ENCODE measurements around the gene CLCF1. TPM values are rescaled to one million over a fixed set of nuclear protein-coding genes. Genes with fewer than 3 reads are reported as not detected.

The CLCF1 gene
- total RNA-seq, 1 donor from 2014 or later: 6.9 TPM

DNA sequence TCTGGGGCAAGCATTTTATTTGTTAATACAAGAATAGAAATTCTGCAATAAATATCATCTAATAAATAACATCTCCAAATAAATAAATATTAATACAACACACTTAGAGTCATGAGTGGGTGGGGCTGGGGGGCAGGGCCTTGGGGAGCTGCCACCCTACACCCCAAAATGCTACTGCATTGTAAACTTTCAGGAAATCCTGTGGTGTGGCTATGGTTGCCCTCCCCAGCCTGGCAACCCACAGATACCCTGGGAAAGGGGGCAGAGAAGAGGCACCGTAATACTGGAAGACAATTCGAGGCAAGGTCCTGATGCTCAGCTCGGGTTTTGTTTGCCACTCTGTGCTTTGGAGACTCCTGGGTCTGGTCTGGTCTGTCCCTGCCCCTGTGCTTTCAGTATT is 9.2 kb downstream of the CLCF1 start:
- no peak for DNase-seq (ENCODE audit: extremely low read depth, low read depth, low spot score)

DNA sequence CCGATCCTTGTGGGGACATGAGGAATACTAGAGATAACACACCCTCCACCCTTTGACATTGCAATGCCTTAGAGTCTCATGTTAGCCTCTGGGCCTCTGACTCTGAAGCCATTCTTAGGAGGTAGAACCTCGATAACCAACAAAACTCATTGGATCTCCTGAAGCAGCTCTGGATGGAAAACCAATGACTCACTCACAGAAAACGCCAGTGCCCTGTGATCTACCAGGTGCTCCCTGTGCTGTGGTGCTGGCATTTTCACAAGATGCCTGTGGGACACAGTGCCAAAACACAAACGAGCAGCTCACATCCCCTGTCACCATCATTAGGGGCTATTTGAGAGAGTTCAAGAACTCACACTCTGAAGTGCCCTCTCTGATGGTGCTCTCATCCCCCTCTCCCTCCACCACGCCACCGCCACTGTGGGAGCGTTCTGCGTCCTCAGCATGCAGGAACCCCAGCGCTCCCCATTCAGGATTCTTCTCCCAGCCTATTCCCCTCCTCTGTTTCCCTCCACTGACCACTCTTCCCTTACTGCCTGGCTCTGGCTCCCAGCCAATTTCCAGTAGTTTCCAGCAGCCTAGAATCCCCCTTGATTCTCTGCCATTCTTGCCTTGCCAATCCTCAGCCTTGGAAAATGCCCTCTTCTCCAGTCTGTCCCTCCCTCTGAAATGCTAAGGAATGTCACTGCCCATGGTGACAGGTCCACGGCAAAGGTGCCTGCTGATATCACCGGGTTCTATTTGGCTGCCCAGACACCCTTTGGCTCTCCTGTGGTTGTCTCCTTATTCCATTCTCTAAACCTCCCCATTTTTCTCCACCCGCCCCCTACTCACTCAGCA is 15.3 kb downstream of the CLCF1 start:
- DNase-seq (ENCODE audit: extremely low read depth, low read depth, low spot score): no peak

- DNase-seq (ENCODE audit: extremely low read depth, low read depth, low spot score): no peak
Observed at GRCh38 chr11:67356864-67357561, 16.4 kb downstream of the CLCF1 start.

DNA sequence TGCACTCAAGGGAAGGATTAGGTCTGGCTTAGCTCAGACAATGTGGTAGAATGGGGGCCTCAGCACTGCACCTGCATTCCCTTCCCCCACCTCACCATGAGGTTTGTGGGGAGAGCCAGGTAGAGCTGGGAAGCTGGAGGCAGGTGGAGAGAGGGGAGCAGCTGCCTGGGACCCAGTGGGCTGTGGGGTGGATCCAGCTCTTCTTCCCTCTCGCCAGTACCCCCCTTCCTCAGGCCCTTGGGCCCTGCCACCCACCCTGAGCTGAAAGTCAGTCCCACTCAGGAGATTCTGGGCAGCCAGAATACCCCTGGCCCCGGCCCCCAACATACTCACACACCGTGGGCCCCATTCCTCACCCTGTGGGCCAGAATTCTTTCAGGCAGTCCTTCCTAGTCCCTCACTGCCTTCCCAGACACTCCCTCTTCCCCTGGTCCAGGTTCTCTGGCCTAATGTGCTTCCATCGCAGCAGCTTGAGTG is 17.0 kb downstream of the CLCF1 start:
- DNase-seq (ENCODE audit: extremely low read depth, low read depth, low spot score): no peak

GRCh38 chr11:67355794-67356386 is 17.5 kb downstream of the CLCF1 start:
- no peak for DNase-seq (ENCODE audit: extremely low read depth, low read depth, low spot score)

- DNase-seq (ENCODE audit: extremely low read depth, low read depth, low spot score): no peak
Observed at GRCh38 chr11:67355023-67355793, 18.2 kb downstream of the CLCF1 start.

GRCh38 chr11:67354075-67355022 is 19.0 kb downstream of the CLCF1 start:
- DNase-seq (ENCODE audit: extremely low read depth, low read depth, low spot score): no peak

DNA sequence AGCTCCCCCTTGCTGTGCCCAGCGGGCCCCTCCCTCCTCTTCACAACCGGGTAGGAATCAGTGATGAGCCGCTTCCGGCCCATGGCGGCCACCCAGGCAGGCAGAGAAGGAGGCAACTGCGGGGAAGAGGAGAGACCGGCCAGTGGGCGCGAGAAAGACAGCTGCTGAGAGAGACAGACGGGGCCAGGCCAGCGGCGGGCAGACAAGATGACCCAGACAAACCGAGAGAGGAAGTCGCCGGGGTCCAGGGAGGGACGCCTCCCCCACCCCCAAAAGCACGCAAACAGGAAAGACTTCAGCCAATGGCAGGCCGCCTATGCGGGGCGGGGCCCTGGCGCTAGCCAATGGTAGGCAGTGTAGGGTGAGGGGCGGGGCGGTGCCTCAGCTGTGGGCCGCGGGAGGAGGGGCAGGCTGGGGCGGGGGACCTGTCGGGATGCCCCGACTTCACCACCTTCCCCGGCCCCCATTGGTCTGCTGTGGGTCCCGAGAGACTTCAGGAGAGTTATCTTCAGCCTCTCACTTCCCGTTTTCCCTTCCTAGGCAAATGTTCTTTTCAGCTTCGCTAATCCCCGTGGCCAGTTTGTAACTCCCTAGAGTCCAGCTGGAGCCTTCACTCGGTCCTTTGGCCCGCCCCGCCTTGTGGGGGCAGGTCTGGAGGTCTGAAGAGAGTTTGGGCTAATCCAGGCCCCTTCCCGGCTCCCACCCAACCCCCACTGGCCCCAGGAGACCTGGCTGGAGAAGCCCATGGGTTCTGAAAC is 19.9 kb downstream of the CLCF1 start, which contains the start of gene POLD4:
POLD4 (minus strand) TSS at position 230 of the 758 bp plus-strand sequence; CDS start at position 83, 147 bp downstream.
- DNase-seq (ENCODE audit: extremely low read depth, low read depth, low spot score): no peak

DNA sequence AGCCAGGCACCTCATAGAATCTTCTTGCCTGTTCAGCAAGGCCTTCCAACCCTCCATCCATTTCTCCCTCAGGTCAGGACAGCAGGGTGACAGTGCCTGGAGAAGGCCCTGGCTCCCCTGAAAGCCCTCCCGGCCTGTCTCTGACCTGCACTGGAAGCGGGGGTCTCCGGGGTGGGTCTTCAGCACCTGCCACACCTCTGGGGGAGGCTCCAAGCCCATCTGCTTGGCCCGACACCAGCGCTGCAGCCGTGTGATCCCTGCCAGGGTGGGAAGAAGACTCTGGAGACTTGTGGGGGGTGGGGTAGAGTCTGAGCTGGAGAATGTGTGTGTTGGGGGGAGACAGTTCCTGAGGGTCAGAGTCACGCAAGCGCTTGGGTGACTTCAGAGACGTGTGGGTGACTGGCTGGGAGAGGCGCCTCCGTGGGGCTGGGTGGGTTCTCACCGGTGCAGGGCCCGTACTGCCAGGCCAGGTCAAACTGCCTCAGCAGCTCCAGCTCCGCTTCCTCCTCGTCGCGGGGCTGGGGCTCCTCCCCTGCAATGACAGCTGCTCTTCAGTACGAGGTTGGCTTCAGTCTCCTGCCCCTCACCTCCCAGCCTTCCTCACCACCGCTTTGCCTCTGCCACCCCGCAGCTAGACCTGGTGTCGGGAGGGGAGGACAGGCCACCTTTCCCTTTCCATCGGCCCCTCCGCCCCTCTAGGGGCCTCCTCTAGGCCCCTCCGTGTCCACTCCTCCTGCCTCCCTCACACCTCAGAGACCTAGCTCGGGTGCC is 20.7 kb downstream of the CLCF1 start:
- no peak for DNase-seq (ENCODE audit: extremely low read depth, low read depth, low spot score)

DNA sequence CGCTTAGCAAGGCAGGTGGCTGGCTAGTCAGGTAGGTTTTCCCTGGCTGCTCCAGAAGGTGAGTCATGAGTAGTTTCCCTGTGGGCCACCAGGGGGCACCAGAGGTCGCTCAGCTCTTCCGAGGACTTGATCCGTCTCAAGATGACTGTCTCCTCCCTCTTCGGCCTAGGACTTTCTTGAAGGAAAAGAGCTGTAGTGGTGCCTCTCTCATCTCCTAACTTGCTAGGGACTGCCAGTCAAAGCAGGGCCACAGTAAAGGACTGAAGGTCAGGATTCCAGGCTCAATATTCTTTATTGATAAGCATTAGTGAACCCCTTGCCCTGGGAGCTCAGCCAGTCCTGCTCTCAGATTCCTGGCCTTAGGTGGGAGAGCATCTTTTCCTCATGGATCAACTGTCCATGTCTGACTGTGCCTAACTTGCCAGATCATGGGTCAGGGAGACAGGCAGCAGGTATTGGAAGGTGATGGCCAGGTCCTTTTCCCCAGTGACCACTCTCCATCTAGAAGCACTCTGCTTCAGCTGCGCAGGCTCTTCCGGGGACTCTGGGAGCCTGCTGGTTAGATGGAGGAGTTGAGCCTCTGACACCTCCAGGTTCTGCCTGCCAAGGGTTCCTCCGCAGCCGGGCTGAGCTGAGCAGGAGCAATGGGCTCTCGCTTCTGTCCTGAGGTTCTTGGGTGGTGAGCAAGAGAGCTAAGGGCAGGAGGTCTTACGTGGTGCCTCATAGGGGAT is 22.0 kb downstream of the CLCF1 start:
- no peak for DNase-seq (ENCODE audit: extremely low read depth, low read depth, low spot score)

DNA sequence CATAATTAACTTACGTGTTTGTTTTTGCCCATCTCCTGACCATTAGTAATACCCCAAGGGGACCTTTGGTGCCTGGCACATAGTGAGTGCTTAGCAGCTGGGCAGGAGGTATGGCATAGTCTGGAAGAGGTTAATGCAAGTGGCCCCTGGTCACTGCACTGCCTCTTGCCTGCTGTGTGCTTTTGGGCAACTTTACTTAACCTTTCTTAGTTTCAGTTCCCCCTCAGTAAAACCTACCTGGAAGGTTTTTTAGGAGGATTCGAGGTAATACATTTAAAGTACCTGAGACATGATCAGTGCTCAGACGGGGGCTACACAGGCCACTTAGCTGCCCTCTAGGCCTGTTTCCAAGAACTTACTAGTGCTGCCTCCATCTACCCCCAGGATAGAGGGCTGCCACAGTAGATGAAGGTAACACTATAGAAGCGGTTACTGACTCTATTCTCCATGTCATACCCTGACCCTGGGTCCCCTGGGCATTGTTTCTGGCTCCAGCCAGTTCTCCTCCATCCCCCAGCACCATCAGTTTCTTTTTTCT is 23.4 kb downstream of the CLCF1 start:
- DNase-seq (ENCODE audit: extremely low read depth, low read depth, low spot score): no peak

DNA sequence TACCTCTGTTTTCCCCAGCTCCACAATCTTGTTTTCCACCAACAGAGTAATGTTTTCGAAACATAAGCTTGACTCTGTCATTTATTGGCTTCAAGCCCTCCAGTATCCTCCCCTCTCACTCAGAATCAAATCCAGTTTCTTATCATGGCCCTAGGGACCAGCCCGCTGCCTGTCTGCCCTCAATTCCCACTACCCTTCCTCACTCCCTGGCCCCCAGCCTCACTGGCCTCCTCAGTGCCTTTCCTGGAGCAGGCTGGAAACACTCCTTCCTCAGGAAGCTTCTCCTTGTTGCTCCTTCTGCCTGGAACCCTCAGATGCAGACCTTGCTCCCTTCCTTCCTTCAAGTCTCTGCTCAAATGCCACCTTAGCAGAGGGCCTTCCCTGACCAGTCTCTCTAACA is 23.9 kb downstream of the CLCF1 start:
- no peak for DNase-seq (ENCODE audit: extremely low read depth, low read depth, low spot score)

DNA sequence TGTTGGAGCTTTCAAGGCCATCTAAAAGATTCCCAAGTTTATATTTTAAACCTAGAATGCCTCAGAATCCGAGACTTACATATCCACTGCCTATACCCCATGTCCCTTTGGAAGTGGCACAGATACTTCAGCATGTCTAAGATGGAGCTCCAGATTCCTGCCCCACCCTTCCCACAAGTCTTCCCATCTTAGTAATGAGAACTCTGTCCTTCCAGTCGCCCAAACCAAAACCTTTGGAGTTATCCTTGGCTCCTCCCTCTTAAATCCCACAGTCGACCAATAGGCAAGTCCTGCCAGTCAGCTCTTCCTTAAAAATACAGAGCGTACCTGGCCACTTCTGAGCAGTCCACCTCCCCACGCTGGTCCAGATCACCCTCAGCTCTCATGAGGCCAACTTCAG is 24.4 kb downstream of the CLCF1 start:
- no peak for DNase-seq (ENCODE audit: extremely low read depth, low read depth, low spot score)

- no peak for DNase-seq (ENCODE audit: extremely low read depth, low read depth, low spot score)
Observed at GRCh38 chr11:67347964-67348749, 25.2 kb downstream of the CLCF1 start.

DNA sequence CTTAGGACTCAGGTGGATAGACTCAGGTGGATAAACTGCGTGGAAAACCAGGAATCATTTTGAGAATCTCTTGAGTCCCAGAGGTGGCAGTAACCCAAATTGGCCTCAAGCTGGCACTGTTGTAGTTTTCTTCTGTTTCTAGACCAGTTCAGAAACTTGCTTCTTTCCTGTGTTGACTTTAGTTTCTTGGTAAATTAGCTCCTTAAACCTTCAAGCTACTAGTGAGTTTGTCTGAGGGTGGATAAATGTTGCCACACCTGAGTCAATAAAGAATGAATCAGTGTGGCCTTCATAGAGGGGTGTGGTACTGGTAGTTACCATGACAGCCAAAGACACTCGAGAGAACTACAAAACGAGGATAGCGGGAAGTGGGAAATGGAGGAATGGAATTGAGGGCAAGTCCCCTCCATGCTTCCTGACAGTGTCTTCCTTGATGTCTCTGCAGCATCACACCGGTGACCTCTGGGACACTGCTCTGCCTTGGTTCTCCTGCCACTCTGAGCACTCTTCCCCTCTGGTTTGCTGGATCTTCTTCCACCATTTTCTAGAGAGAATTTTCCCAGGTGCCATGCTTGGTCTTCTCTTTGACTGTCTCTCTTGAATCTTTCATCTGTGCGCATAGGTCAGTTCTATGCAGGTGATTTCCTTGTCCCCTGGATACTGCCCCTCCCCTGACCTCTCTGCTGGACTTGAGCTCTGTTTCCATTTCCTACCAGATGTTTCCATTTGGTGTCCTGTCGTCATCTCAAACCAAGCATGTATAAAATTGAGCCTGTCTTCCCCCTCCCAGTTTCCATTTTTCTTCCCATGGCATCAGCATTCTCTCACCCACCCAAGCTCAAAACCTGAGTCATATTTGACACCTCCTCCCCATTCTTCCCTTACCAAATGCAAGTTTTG is 27.2 kb downstream of the CLCF1 start:
- no peak for DNase-seq (ENCODE audit: extremely low read depth, low read depth, low spot score)

Data from glomerular endothelial cell (primary cell).